GM19351 (cell line): ENCODE measurements around the gene SDK1.

Source experiments
- ATAC-seq: cut with Tn5 transposase; IDR thresholded peaks from one replicate; pipeline ENCODE4 v1.9.1; 2021; ENCODE audit warnings: mild to moderate bottlenecking, moderate library complexity; ENCODE audit not compliant: unreplicated experiment

Gene SDK1

GRCh38 chr7:4006687-4007086, 705.6 kb downstream of the SDK1 start:
- no peak for ATAC-seq

DNA sequence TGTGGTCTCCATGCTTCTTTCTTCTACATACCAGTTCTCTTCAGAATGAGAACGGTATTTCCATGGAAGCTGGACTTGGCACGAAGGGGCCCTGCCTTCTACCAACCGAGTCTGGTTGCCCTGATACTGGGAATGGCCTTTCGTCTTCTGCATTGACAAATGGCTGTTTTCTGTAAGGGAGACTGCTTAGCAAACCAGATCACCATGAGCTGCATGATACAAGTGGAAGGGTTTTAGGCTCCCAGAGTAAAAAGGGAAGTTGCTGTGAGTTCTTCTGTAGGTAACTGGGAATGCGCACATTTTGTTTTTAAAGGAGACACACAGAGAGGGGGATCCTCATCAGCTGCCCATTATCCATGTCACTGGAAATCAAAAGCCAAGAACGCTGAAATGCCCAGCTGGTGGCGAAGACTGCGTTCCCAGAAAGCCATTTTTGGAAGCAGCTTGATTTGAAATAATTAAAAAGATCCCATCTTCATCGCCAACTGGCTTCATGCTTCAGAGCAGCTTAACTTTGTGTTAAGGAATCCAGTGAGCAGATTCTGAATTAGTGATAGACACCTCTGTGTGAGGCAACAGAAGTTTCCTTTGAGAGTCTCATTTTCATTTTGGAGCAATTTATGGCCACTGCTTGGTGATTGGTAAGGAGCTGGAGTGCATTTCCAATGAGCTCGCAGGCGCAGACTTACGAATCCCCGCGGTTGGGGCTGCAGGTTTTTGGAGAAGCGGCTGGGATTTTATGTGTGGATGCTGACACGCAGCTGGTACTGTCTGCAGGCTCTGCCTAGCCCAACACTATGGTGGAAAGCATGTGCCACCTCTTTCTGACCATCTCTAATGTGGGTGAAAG, 708.4 kb downstream of the SDK1 start:
- no peak for ATAC-seq

GRCh38 chr7:4010061-4010605, 709.1 kb downstream of the SDK1 start:
- ATAC-seq: no peak

DNA sequence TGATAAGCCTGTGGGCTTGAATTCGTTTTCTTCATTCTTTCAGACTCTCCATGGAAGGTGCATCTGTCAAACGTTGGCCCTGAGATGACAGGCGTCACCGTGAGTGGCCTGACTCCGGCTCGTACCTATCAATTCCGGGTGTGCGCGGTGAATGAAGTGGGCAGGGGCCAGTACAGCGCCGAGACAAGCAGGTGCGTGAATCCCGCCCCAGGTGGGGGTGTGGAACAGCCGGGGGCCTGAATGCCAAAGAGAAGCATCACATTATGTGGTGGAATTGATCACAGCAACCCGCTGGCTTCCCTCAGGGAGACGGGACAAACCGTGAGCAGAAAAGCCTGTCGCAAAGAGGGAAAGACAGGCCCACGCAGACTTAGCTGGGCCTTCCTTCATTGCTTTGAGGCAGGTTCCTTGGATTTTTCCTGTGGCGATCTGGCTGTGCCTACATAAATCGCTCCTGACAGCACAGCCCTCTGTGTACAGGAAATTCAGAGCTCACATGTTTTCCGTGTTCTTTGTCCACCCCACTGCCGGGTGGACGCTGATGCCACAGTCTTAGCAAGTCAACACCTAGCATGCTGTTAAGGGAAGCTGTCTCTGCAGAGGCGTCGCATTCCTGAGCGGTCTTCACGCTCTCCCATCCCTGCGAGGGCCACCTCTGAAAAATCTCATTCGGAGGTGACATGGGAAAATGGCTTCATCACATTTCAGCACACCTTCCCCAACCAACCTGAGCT, 710.0 kb downstream of the SDK1 start:
- no peak for ATAC-seq

DNA sequence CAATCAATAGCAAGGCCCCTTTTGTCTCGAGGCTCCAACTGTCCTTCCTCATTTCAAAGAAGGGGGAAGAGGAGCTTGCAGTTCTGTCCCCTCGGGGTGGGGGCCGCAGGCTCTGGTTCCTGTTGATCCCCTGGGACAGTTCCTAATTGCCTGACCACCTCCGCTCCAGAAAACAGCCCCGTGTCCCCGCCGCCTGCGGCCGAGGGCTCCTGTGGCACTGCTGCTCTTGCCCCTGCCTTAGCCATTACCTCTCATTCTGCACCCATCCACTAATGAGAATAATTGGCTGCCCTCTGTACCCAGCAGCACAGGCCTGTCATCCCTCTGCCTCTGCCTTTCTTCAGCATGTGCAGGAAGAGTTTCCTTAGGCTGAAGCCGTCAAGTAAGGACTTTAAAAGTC, 712.7 kb downstream of the SDK1 start:
- no peak for ATAC-seq

DNA sequence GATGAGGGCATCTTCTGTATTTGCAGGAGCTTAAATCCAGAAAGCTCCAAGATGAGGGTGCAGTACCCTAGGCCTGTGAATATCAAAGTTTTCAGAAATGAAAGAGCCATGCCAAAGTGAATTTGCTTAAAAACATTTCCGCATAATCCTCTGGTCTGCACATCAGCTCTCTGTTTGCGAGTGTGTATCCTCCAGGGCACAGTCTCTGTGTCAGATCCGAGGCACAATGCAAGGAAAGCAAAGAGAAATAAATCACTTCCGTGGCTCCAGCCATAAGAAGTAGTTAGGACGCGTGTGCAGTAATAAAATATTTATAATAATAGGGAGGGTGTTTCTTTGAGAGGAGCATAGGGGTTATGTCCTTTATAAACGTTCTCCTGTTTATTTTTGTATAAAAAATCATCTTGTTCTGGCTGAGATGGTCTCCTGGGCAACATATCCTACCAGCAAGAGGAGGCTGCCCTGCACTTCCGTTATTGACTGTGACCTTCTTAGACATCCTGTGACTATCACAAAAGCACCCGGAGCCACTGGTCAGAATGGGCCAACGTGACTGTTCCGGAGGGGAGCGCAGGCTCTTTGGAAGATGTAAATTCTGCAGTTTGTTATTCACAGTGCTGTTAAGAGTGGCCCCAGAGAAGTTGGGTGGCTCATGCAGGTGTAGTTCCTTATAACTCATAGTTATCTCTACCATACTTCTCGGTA, 713.4 kb downstream of the SDK1 start:
- ATAC-seq: no peak

DNA sequence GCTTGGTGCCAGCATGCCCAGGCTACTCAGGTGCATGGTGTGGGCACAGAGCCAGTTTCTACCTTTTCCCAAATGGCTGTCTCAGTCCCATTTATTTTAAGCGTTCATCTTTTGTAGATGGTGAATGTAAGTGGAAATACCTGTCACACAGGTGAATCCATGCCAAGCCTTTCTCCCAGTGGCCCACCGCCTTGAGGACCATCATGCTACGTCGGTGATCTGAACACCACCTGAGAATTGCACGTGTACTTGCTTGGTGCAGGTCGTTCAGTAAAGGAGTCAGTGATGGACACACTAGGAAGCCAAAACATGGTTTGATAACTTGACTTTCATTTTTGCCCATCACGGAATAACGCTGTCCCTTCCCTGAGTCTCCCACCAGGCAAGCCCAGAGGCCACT, 714.3 kb downstream of the SDK1 start:
- no peak for ATAC-seq

DNA sequence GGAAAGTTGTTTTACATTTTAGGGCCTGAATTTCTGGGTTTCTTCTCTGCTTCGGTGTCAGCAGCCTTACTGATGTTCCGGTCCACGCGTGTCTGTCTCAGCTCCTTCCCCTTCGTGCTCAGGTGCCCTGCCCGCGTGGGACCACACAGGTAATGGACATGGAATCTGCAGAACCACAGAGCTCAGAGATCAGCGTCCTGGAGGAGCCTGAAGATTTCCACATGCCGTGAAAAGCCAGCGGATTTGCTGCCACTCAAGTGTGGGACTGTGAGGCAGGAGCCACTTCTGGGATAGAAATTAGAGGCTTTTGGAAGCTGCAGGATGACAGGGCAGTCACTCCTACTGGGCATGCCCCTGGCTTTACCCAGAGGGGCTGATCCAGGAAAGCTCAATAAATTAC, 714.9 kb downstream of the SDK1 start:
- ATAC-seq: no peak

- no peak for ATAC-seq
These were observed 716.0 kb downstream of the SDK1 start for GRCh38 chr7:4017081-4017480.

GRCh38 chr7:4017785-4018184, 716.7 kb downstream of the SDK1 start:
- no peak for ATAC-seq

GRCh38 chr7:4018601-4019316, 717.7 kb downstream of the SDK1 start:
- ATAC-seq: no peak

- no peak for ATAC-seq
These were observed 719.0 kb downstream of the SDK1 start for GRCh38 chr7:4020086-4020485.

- ATAC-seq: no peak
These were observed 720.4 kb downstream of the SDK1 start for GRCh38 chr7:4021413-4021812.

DNA sequence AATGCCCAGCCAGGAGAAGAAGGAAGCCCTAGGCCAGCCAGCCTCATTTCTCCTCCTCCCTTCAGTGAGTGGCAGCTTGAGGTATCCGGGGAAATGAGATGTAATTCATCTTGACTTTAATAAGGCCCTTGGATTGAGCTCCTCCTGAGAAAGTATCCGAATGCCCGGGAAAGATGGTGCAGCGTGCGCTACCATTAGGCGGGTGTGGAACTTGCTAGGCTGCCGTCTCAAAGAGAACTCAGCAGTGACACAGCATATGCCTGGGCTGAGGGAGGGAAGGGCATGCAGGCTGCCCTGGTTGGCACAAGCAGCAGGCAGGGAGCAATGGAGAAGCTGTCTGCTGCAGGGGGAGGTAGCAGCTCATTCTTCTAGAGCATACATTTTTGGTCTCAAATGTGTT, 721.2 kb downstream of the SDK1 start:
- no peak for ATAC-seq

DNA sequence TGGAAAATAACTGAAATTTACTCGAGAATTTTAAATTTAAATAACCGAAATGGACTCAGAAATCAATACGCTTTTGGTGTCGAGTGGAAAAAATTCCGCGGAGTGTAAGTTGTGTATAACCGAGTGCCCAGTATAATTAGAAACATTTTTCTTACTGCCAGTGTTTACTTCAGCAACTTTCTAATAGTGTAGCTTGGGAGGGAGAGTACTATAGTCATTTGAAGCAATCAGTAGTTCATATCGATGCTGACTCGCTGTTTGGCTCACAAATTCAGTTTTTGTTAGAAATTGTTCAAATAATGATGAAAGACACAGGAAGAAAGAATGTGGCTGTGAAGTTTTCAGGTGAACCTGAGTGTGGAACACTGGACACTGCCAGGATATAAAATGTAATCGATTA, 722.5 kb downstream of the SDK1 start:
- no peak for ATAC-seq

DNA sequence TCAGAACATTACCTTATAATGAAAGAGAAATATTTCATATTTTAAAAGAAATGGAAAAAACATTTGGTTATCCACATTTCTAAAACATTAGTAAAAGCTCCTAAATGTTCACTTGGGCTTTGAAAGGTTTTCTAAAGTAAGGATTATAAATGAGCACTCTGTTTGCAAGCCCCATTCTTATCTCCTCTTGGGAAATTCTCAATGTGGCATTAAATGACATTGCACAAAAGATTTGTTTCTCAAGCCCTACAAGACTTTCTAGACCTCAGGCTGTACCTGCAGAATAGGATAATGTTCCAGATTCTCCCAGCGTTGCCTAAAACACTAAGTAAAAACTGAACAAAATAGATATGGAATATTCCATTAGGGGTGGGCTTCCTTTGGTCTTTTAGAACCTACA, 723.1 kb downstream of the SDK1 start:
- no peak for ATAC-seq

GRCh38 chr7:4024806-4025205, 723.8 kb downstream of the SDK1 start:
- ATAC-seq: no peak

- no peak for ATAC-seq
These were observed 724.2 kb downstream of the SDK1 start for GRCh38 chr7:4025210-4025609.

- ATAC-seq: no peak
These were observed 724.9 kb downstream of the SDK1 start for GRCh38 chr7:4025694-4026615.
